GM19193 (cell line): ENCODE data around the gene GTF2H3.

ENCODE experiments used
- POLR2A ChIP-seq: IDR thresholded peaks from 4 replicates; pipeline ENCODE4 v1.6.1; 2011; ENCODE audit not compliant: insufficient read depth, insufficient read length; ENCODE audit errors: extremely low read depth

Gene GTF2H3

GRCh38 chr12:123621619-123622530, 11.8 kb upstream of the GTF2H3 start:
- no peak for TF ChIP-seq POLR2A

- TF ChIP-seq POLR2A: no peak
Observed at GRCh38 chr12:123634142-123634561, 523 bp downstream of the GTF2H3 start.

GRCh38 chr12:123643911-123644310, 10.3 kb downstream of the GTF2H3 start:
- no peak for TF ChIP-seq POLR2A

GRCh38 chr12:123645380-123645779, 11.8 kb downstream of the GTF2H3 start:
- TF ChIP-seq POLR2A: no peak

- no peak for TF ChIP-seq POLR2A
Observed at GRCh38 chr12:123645878-123646277, 12.2 kb downstream of the GTF2H3 start.

- TF ChIP-seq POLR2A: no peak
Observed at GRCh38 chr12:123648401-123648800, 14.8 kb downstream of the GTF2H3 start.

GRCh38 chr12:123654129-123654701, 20.6 kb downstream of the GTF2H3 start:
- no peak for TF ChIP-seq POLR2A

- no peak for TF ChIP-seq POLR2A
Observed at GRCh38 chr12:123655420-123655819, 21.8 kb downstream of the GTF2H3 start.

GRCh38 chr12:123656392-123656791, 22.8 kb downstream of the GTF2H3 start:
- TF ChIP-seq POLR2A: no peak

- TF ChIP-seq POLR2A: no peak
Observed at GRCh38 chr12:123657211-123657610, 23.6 kb downstream of the GTF2H3 start.

- no peak for TF ChIP-seq POLR2A
Observed at GRCh38 chr12:123659996-123660727, 26.5 kb downstream of the GTF2H3 start.

GRCh38 chr12:123667771-123668170, 34.1 kb downstream of the GTF2H3 start:
- TF ChIP-seq POLR2A: no peak

- peak; percentile 49 for TF ChIP-seq POLR2A
Observed at GRCh38 chr12:123670882-123671728, 37.5 kb downstream of the GTF2H3 start, which contains the start of gene TCTN2. TCTN2 (plus strand) TSS chr12:123671113; CDS start chr12:123671241, 128 bp downstream.

- TF ChIP-seq POLR2A: no peak
Observed at GRCh38 chr12:123671876-123672275, 38.2 kb downstream of the GTF2H3 start.

- no peak for TF ChIP-seq POLR2A
Observed at GRCh38 chr12:123675436-123675835, 41.8 kb downstream of the GTF2H3 start.

GRCh38 chr12:123676616-123677320, 43.1 kb downstream of the GTF2H3 start:
- TF ChIP-seq POLR2A: no peak
